HG03469 (cell line): Measurements from ENCODE around the gene COMMD1.
"Not testable (repeated sequence)": the region's sequence is repeated elsewhere in the genome, so short reads cannot be mapped to it uniquely, and the experiment has no call there.

Experiments used
- ATAC-seq: cut with Tn5 transposase; IDR thresholded peaks from one replicate; pipeline ENCODE4 v1.9.1; 2021; ENCODE audit warnings: mild to moderate bottlenecking, moderate library complexity, moderate number of reproducible peaks; ENCODE audit not compliant: unreplicated experiment

Gene COMMD1

GRCh38 chr2:62133320-62133823 lies 227.9 kb downstream of the COMMD1 start:
- ATAC-seq: no peak

GRCh38 chr2:62136956-62137830 lies 231.7 kb downstream of the COMMD1 start:
- no peak for ATAC-seq

GRCh38 chr2:62140426-62141141 lies 235.1 kb downstream of the COMMD1 start:
- ATAC-seq: no peak

- no peak for ATAC-seq
These were observed 235.8 kb downstream of the COMMD1 start for GRCh38 chr2:62141142-62141740.

- ATAC-seq: peak; percentile 45
These were observed 236.6 kb downstream of the COMMD1 start for GRCh38 chr2:62142054-62142453.

GRCh38 chr2:62143696-62144095 lies 238.2 kb downstream of the COMMD1 start:
- ATAC-seq: no peak

GRCh38 chr2:62144689-62145477 lies 239.4 kb downstream of the COMMD1 start:
- ATAC-seq: no peak

GRCh38 chr2:62145478-62146100 lies 240.1 kb downstream of the COMMD1 start:
- no peak for ATAC-seq

- not testable (repeated sequence) for ATAC-seq
These were observed 241.3 kb downstream of the COMMD1 start for GRCh38 chr2:62146790-62147189.

GRCh38 chr2:62147610-62148301 lies 242.3 kb downstream of the COMMD1 start:
- no peak for ATAC-seq

- no peak for ATAC-seq
These were observed 244.2 kb downstream of the COMMD1 start for GRCh38 chr2:62149708-62150107.

- ATAC-seq: no peak
These were observed 245.3 kb downstream of the COMMD1 start for GRCh38 chr2:62150597-62151305.

GRCh38 chr2:62151306-62151638 lies 245.8 kb downstream of the COMMD1 start:
- no peak for ATAC-seq

- no peak for ATAC-seq
These were observed 246.5 kb downstream of the COMMD1 start for GRCh38 chr2:62152000-62152399.

GRCh38 chr2:62156861-62157496 lies 251.5 kb downstream of the COMMD1 start:
- no peak for ATAC-seq

- no peak for ATAC-seq
These were observed 253.1 kb downstream of the COMMD1 start for GRCh38 chr2:62158444-62159121.

- ATAC-seq: not testable (repeated sequence)
These were observed 255.2 kb downstream of the COMMD1 start for GRCh38 chr2:62160691-62161090.
